Breast epithelium (tissue), 4 donors: ENCODE data around the gene NSMCE1. TPM values are rescaled to one million over a fixed set of nuclear protein-coding genes. Genes with fewer than 3 reads are reported as not detected.
A peak's percentile ranks its signal among the peaks of the same experiment; 100 is the strongest.

Experiments
- DNase-seq, 2 donors: peaks; one replicate each; pipeline ENCODE4 v3.0.0-alpha.2; 2019; ENCODE audit warnings: low spot score in 2 of 2
- H3K27ac ChIP-seq, 2 donors: fragments of 200-600 bp; sonication (generic) in 1 of 2; one replicate each; pipeline ENCODE4 v1.5.1; 2016 to 2019; ENCODE audit warnings: mild to moderate bottlenecking in 1 of 2
- H3K27me3 ChIP-seq, 2 donors: fragments of 200-600 bp; sonication (generic) in 1 of 2; one replicate each; pipeline versions ENCODE4 v1.5.1 to v1.6.0; 2017 to 2019; ENCODE audit warnings: control low read depth in 1 of 2, mild to moderate bottlenecking in 1 of 2
- H3K36me3 ChIP-seq: fragments of 200-600 bp; one replicate; pipeline ENCODE4 v1.5.1; 2019
- H3K4me1 ChIP-seq, 2 donors: fragments of 200-600 bp; sonication (generic); one replicate each; pipeline ENCODE4 v1.5.1; 2016 to 2019; ENCODE audit warnings: control low read depth in 1 of 2
- H3K4me3 ChIP-seq, 3 donors: fragments of 200-600 bp; sonication (generic); 1 replicate in 2 of 3; 2 replicates in 1 of 3; pipeline ENCODE4 v1.5.1; 2016 to 2019; ENCODE audit warnings: mild to moderate bottlenecking in 3 of 3, moderate library complexity in 2 of 3
- H3K9me3 ChIP-seq, 2 donors: fragments of 200-600 bp; sonication (generic) in 1 of 2; one replicate each; pipeline ENCODE4 v1.5.1; 2016 to 2019; ENCODE audit warnings: control low read depth in 1 of 2
- POLR2A ChIP-seq: fragments of 450-650 bp; IDR thresholded peaks from one replicate; pipeline ENCODE4 v1.6.1; 2016; ENCODE audit warnings: antibody characterized with exemption, mild to moderate bottlenecking, moderate library complexity
- POLR2AphosphoS5 ChIP-seq, 3 donors: sonication (generic); formaldehyde crosslinking; IDR thresholded peaks; one replicate each; pipeline ENCODE4 v1.6.1; 2017; ENCODE audit warnings: antibody characterized with exemption in 3 of 3
- intact Hi-C: fragments of 100-400 bp; cut with DNase I; formaldehyde crosslinking; loops from one replicate; pipeline ENCODE4 v1.15.1; 2023; ENCODE audit warnings: low total_unique reads
- total RNA-seq, 3 donors: library from RNA; depleted of rRNA; stranded (reverse); fragments of >200 nt; gene quantifications; one replicate each; pipeline ENCODE4 v1.1.0, GENCODE V29; 2016
- TF ChIP-seq, protein P1 (sequence below), 3 donors: fragments of 450-650 bp; IDR thresholded peaks; one replicate each; pipeline ENCODE4 v1.5.1; 2016 to 2017; ENCODE audit warnings: antibody characterized with exemption in 3 of 3, mild to moderate bottlenecking in 3 of 3, moderate library complexity in 3 of 3

Gene NSMCE1
- total RNA-seq, 3 donors from 2014 or later, result 32.4 to 54.6 (median 51.8) TPM

DNA sequence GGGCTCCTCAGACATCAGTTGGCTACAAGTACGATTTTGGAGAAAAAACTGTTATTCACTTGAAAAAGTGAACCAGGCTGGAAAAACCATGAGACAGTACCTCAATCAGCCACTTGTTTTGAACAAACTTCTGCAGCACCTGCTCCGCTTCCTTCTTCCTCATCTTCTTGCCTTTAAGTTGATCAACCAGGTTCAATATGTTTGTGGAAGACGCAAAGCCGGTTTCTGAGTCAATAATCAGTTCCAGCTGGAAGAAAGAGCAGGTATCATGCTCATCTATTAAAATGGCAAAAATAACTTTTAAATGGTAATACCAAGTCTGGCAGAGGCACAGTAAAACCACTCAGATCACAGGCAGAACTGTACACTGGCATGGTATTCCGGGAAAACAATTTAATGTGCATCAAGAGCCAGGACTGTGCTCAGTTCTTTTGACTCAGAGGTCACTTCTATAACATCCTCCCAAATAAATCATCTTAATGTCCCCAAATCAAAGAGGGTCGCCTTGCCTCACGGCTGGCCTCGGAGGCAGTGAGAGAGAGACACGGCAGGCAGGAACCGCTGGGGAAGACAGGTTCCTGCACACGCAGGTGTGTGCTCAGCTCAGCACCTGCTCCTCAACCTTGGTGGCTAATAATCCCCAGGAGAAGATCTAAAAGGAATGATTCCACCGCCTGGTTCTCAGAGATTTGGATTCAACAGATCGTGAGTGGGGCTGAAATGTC is 35.5 kb downstream of the NSMCE1 start:
- peaks cover 7% of the 10 kb centered on the region in 2 donors for H3K4me1 ChIP-seq
- intact Hi-C loops, result loop anchor here (10.0 kb wide), 1 partner anchor 82 kb away; the partner anchor contains the start of gene IL4R

DNA sequence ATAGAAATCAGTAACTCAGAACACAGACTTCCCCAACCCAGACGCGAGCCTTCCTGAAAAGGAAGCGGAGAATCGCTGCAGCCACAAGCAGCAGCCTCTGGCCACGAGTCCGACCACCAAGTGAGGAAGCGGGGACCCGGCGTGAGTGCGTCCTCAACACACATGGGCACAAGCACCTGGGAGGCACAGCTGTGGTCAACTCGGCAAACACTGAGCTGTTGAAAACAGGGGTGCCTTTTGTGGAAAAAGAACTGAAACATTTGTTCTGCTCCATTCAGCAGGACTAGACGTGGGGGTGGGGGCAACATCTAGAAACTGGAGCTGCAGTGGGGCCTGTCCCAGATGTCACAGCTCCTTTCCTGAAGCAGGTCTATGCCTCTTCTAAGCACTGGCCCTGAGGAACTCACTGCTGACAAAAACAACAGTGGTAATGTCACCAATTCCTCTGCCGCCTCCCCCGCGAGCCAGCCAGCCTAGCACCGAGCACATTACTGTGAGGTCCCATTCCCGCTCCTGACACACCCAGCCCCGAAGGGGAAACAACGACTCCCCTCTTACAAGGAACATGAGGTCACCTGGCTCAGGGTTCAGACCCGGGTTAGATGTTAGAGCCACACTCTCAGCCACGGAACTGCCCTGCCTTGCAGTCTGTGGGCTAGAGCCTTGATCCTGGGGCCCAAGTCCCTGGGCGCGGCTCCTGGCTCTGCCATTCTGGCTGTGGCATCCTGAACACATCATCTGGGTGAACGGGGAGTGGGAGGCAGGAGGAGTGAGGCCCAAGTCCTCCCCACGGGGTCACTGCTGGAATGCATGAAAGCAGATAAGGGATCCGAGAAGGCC is 36.3 kb downstream of the NSMCE1 start:
- DNase-seq, result no peak
- Histone ChIP-seq H3K27ac (peak overlapping the region in 1 of 2 donors; percentile 43), H3K36me3 (no peaks in the 10 kb centered on the region), H3K9me3 (no peaks in the 10 kb centered on the region), H3K27me3 (no peaks in the 10 kb centered on the region), H3K4me3 (no peak overlapping the region), H3K4me1 (peaks cover 4 to 7% of the 10 kb centered on the region in 2 donors)
- no peak for TF ChIP-seq POLR2AphosphoS5 (IDR thresholded peaks at IDR 0.05)
- TF ChIP-seq, protein P1, sequence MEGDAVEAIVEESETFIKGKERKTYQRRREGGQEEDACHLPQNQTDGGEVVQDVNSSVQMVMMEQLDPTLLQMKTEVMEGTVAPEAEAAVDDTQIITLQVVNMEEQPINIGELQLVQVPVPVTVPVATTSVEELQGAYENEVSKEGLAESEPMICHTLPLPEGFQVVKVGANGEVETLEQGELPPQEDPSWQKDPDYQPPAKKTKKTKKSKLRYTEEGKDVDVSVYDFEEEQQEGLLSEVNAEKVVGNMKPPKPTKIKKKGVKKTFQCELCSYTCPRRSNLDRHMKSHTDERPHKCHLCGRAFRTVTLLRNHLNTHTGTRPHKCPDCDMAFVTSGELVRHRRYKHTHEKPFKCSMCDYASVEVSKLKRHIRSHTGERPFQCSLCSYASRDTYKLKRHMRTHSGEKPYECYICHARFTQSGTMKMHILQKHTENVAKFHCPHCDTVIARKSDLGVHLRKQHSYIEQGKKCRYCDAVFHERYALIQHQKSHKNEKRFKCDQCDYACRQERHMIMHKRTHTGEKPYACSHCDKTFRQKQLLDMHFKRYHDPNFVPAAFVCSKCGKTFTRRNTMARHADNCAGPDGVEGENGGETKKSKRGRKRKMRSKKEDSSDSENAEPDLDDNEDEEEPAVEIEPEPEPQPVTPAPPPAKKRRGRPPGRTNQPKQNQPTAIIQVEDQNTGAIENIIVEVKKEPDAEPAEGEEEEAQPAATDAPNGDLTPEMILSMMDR (IDR thresholded peaks at IDR 0.05), result no peak
- no peak for TF ChIP-seq POLR2A
- intact Hi-C loops, result loop anchor here (10.0 kb wide), 1 partner anchor 83 kb away; the partner anchor contains the start of gene IL4R

More for the DNA sequence above, 35.5 kb downstream of the NSMCE1 start:
- Histone ChIP-seq H3K27me3 (no peaks in the 10 kb centered on the region), H3K4me3 (no peak overlapping the region), H3K36me3 (no peaks in the 10 kb centered on the region), H3K27ac (peak overlapping the region in 1 of 2 donors; percentile 43), H3K9me3 (no peaks in the 10 kb centered on the region)
- TF ChIP-seq POLR2A, result no peak
- TF ChIP-seq, protein P1 (IDR thresholded peaks at IDR 0.05), result peak in 1 of 3 donors; percentile 12
- no peak for TF ChIP-seq POLR2AphosphoS5 (IDR thresholded peaks at IDR 0.05)
- no peak for DNase-seq

DNA sequence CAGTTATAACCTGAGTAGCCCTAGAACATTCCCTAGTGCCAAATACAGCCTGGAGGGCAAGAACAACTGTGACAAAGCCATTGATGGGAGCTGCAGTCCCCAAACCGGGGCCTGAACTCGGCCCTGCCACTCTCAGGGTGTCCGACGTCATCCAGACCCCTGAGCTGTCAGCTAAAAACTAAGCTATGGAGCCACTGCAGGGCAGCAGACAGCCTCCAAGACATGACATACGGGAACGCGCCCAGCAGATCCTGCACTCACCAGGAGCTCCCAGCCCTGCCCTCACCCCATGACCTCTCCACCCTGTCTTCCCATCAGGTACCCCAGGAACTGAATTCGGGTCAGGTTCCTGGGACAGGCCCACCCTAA is 36.9 kb downstream of the NSMCE1 start:
- H3K4me1 ChIP-seq, result peaks cover 4 to 7% of the 10 kb centered on the region in 2 donors

DNA sequence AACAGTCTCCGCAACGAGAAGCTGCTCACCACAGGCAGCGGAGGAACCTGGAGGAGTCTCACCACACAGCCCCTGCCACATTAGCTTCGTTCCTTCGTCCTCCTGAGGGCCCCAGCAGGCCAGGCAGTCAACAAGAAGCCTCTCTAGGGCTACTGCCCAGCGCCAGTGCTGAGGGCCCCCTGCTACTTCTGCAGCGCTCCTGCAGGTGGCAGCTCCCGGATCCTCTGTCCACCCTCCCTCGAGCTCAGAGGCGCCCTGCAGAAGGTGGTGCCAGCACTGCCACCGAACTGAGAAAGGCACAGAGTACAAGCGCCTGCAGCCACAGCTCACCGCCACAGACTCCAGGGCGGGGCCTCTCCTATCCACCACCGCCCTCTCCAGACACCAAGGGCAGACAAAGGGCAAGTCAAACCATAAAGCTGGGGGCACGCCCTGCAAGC is 38.0 kb downstream of the NSMCE1 start:
- intact Hi-C loops, result loop anchor here (10.0 kb wide), 1 partner anchor 84 kb away; the partner anchor contains the start of gene IL4R
- H3K27ac ChIP-seq, result no peak overlapping the region
- no peak for TF ChIP-seq POLR2AphosphoS5 (IDR thresholded peaks at IDR 0.05)
- TF ChIP-seq, protein P1 (IDR thresholded peaks at IDR 0.05), result no peak
- no peak for TF ChIP-seq POLR2A
- peaks cover 2 to 3% of the 10 kb centered on the region in 2 donors for H3K4me1 ChIP-seq
- no peaks in the 10 kb centered on the region for H3K36me3 ChIP-seq
- DNase-seq, result no peak
- H3K4me3 ChIP-seq, result no peak overlapping the region
- H3K9me3 ChIP-seq, result no peaks in the 10 kb centered on the region
- H3K27me3 ChIP-seq, result no peaks in the 10 kb centered on the region

More for the DNA sequence above, 36.9 kb downstream of the NSMCE1 start:
- DNase-seq, result no peak
- Histone ChIP-seq H3K4me3 (no peak overlapping the region), H3K27ac (no peak overlapping the region), H3K27me3 (no peaks in the 10 kb centered on the region), H3K9me3 (no peaks in the 10 kb centered on the region), H3K36me3 (no peaks in the 10 kb centered on the region)
- TF ChIP-seq, protein P1 (IDR thresholded peaks at IDR 0.05), result no peak
- TF ChIP-seq POLR2A, result no peak
- no peak for TF ChIP-seq POLR2AphosphoS5 (IDR thresholded peaks at IDR 0.05)
- intact Hi-C loops, result loop anchor here (10.0 kb wide), 1 partner anchor 83 kb away; the partner anchor contains the start of gene IL4R
